HG02678 (cell line): Measurements from ENCODE around the gene LCN12.

Experiments used
- ATAC-seq: cut with Tn5 transposase; IDR thresholded peaks from one replicate; pipeline ENCODE4 v1.9.1; 2021; ENCODE audit warnings: mild to moderate bottlenecking, moderate library complexity; ENCODE audit not compliant: unreplicated experiment

The LCN12 gene

DNA sequence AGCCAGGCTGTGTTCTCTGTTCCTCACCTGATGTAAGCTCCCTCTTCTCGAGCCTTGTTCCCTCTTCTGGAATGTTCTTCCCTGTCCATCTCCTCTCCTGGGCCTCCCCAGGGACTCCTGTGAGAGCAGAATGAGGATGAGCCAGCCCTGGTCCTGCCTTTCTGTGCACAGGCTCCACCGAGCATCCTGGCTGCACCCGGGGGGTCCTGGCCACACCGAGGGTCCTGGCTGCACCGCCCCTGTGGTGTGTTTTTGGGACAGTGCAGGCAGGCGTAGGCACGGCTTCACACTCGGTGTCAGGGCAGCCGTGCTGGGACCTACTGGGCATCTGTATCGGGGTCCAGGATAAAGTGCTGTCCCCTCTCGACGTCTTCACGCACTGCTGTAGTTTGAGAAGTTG is 25.3 kb upstream of the LCN12 start:
- ATAC-seq, result no peak

- no peak for ATAC-seq
Observed at GRCh38 chr9:136927343-136928271, 24.5 kb upstream of the LCN12 start.

GRCh38 chr9:136928591-136928990 is 23.5 kb upstream of the LCN12 start:
- ATAC-seq, result no peak

DNA sequence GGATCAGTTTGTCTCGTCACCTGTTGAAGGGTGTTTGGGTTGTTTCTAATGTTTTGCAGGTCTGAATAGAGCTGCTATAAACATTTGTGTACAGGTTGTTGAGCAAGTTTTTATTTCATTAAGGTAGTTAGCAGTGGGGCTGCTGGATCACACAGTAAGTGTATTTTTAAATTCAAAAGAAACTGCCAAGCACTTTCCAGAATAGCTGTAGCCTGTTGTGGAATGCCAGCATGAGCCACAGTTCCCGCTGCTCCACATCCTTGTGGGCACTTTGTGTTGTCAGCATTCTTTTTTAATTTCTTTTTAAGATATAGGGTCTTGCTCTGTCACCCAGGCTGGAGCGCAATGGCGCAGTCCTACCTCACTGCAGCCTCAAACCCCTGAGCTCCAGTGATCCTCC is 22.1 kb upstream of the LCN12 start:
- no peak for ATAC-seq

DNA sequence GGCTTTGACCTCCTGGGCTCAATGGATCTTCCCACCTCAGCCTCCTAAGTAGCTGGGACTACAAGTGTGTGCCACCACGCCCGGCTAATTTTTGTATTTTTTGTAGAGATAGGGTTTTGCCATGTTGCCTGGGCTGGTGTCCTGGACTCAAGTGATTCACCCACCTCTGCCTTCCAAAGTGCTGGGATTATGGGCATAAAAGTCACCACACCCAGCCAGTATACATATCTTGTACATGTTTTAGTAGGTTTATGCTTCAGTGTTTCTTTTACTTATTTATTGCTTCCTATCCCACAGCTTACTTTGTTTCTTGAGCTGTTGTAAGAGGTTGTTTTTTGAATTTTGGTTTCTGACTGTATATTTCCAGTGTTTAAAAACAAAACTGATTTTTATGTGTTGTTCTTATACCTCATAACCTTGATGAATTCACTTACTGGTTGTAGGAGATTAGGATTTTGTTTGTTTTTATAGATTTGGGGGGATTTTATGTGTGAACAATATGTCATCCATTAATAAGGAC is 20.4 kb upstream of the LCN12 start:
- no peak for ATAC-seq

DNA sequence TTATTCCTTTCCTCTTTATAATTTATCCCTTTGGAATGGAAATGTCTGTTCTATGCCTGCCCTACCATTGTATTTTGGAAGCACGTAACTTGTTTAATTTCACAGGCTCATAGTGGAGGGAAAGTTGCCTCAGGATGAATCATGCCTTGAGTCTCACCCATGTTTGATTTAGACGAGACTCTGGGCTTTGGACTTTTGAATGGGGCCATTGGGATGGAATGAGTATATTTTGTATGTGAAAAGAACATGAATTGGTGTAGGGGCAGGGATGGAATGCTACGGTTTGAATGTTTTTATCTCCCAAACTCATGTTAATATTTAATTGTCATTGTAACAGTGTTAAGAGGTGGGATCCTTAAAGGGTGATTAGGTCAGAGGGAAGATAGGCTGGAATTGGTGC is 17.8 kb upstream of the LCN12 start:
- no peak for ATAC-seq

- ATAC-seq, result no peak
Observed at GRCh38 chr9:136935651-136936050, 16.4 kb upstream of the LCN12 start.

DNA sequence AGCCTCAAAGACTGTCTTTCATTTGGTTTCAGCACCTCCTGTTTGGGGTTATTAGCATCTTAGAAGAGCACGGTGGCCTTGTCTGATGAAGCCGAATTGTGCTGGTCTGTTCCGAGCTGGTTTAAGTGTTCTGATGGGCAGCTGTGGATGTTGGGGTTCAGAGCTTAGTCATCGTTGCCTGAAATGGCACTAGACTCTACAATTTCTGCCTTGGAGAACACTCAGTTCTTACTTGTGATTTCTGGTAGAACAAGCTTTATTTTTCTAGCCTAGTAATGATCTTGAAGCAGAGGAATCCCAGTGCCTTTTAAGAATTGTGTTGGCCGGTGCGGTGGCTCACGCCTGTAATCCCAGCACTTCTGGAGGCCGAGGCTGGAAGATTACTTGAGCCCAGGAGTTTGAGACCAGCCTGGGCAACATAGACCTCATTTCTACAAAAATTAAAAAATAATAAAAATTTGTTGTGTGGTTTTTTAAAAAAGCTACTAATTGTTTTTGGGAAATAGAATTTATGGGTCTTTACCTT is 15.4 kb upstream of the LCN12 start:
- no peak for ATAC-seq

DNA sequence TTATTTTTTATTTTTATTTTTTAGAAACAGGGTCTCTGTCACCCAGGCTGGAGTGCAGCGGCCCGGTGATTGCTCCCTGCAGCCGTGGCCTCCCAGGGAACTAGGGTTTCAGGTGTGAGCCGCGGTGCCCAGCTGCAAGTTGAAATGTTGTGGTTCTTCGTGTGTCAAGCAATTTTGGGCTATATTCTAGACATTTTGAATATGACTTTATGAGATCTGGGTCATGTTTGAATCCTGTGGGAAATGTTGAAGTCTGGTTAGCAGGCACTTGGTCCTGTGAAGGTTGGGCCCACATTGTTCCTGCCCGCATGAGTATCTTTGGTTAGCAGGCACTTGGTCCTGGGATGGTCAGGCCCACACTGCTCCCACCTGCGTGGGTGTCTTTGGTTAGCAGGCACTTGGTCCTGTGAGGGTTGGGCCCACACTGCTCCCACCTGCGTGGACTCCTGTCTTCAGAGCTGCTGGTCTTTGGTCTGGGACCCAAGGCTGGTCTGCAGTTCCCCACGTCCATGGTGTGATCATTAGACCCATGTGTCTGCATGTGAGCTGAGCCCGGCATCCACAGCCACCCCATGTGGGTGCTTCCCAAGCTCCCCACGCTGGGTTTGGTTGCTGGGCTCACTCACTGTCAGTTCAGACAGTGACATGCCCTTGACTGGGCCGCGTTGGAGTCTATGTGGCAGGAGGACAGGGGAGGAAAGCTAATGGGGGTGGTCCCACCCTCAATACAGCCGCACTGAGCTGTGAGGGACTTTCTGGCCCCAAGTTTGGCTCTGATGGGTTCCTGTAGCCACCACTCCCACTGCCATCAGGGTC is 14.7 kb upstream of the LCN12 start:
- ATAC-seq, result no peak

DNA sequence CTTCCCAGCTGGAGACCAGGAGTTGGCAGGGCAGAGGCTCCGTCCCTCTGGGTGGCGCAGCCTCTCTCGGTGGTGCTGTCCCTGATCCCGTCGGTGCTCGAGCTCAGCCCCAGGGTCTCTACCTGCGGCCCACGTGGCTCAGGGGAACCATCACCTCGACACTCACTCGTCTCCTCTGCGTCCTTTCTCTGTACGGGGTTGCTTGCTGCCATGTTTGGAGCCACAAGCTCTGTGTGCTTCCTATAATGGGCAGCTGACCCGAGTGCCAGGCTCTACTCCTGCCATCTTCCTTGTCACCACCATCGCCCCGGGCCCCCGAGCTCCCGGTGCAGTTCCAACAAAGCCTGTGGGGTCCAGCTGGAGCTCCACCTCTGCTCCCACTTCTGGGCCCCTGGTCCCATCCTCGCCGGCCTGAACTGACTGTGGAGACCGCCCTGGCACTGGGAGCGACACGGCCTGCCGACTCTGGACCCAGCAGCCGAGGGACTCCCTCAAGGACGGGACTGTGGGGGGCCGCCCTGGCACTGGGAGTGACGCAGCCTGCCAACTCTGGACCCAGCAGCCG is 12.6 kb upstream of the LCN12 start:
- ATAC-seq, result no peak

GRCh38 chr9:136939996-136940525 is 12.0 kb upstream of the LCN12 start:
- no peak for ATAC-seq

GRCh38 chr9:136940526-136941230 is 11.4 kb upstream of the LCN12 start:
- no peak for ATAC-seq

DNA sequence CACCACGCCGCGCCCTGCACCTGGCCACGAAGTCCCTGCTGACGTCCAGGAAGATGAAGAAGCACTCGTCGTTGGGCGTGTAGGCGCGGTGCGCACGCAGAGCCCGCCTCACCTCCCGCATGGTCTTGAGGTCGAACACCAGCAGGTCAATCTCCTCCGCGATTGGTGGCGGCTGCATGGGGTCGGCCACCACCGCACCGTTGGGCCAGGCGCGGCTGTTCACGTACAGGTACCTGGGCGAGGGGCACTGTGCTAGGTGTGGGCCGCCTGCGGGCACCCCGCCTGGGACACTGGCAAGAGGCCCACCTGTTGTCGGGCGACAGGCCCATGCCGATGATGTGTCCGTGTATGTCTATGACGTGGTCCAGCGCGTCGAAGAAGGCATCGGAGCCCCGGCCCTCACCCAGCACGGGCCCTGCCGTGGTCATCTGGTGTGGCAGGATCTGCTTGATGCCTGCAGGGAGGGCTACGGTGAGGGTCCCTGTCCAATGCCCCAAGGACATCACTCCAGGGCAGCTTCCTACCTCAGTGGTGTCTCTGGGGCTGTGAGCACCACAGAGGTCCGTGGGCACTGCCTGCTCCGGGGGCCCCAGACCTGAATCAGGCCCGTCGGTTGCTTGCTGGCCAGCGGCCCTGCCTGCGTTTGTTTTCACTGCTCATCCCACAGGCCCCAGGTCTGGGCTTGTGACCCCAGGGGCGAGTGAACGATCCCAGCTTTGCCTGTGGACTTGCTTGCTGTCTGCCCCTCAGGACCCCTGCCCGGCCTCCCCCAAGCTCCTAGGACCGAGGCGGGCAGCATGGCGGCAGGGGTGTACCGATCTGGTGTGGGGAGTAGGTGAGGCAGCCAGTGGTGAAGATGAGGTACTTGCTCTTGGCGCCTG is 10.6 kb upstream of the LCN12 start:
- ATAC-seq, result no peak

- no peak for ATAC-seq
Observed at GRCh38 chr9:136942112-136942880, 9.8 kb upstream of the LCN12 start.

- ATAC-seq, result no peak
Observed at GRCh38 chr9:136942881-136943230, 9.2 kb upstream of the LCN12 start.

DNA sequence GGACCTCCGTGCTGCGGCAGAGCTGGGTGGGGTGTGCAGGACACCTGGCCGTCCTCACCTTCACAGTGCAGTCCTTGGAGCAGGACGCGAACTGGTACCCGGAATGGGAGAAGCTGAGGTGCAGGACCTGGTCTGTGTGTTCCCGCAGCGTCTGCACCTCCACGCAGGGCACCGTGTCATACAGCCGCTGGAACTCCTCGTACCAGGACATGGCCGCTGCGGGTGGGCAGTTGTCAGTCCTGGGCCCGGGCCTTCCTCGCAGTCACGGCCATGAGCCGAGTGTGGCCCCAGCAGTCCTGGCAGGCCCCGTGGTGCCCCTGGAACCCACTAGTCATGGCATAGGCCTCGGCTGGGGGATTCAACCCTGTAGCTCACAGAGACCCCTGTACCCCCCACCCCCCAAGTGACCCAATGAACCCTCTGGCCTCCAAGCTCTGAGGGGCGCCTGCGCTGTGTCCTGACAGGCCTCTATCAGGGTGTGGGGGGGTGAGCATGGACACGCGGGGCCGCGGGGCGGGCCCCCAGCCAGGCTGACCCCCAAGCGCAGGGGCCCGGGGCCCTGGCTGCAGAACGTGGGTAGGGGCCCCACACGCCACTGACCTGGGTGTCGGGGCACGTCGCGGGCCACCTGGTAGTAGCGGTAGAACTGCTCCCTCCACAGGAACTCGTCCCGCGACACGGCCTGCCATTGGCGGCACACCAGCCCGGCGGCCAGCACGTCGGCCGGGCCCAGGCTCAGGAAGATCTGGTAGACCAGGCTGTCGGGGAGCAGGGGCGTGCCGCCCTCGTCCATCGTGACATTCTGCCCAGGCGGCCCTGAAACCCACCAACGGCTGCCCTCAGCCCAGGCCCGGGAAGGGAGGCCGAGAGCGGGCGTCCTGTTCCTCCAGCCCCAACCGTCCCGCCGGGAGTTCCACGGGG is 8.5 kb upstream of the LCN12 start:
- ATAC-seq, result peak; percentile 11

GRCh38 chr9:136944212-136944518 is 7.9 kb upstream of the LCN12 start:
- ATAC-seq, result no peak
